HepG2 (cell line): ENCODE results near the gene HYDIN. TPM values are rescaled to one million over a fixed set of nuclear protein-coding genes. Genes with fewer than 3 reads are reported as not detected.

Experiments
- ATF3 ChIP-seq: sonication (generic); formaldehyde crosslinking; IDR thresholded peaks from 2 replicates; pipeline ENCODE4 v1.4.0; 2020; ENCODE audit warnings: missing genetic modification reagents
- CEBPG ChIP-seq: IDR thresholded peaks from 2 replicates; pipeline ENCODE4 v1.6.1; 2016
- ELF3 ChIP-seq: IDR thresholded peaks from 2 replicates; pipeline ENCODE4 v1.6.1; 2016; ENCODE audit warnings: missing genetic modification reagents, missing compliant biosample characterization
- ESRRA ChIP-seq: sonication (generic); formaldehyde crosslinking; IDR thresholded peaks from 2 replicates; pipeline ENCODE4 v1.5.1; 2020; ENCODE audit warnings: mild to moderate bottlenecking, low read depth, missing genetic modification reagents
- FOSL2 ChIP-seq: sonication (generic); formaldehyde crosslinking; IDR thresholded peaks from 2 replicates; pipeline ENCODE4 v1.4.0; 2020; ENCODE audit warnings: missing genetic modification reagents
- FOXK2 ChIP-seq: fragments of 450-650 bp; IDR thresholded peaks from 2 replicates; pipeline ENCODE4 v1.6.1; 2016
- GFI1 ChIP-seq: sonication (generic); formaldehyde crosslinking; IDR thresholded peaks from 2 replicates; pipeline ENCODE4 v1.5.0; 2020; ENCODE audit warnings: missing genetic modification reagents, mild to moderate bottlenecking, borderline replicate concordance
- MAF1 ChIP-seq: sonication (generic); formaldehyde crosslinking; IDR thresholded peaks from 2 replicates; pipeline ENCODE4 v1.5.0; 2020; ENCODE audit warnings: missing genetic modification reagents, borderline replicate concordance
- MXI1 ChIP-seq: IDR thresholded peaks from 3 replicates; pipeline ENCODE4 v1.6.1; 2012; ENCODE audit warnings: low read depth, low read length, inconsistent platforms, borderline replicate concordance
- NR2F2 ChIP-seq: IDR thresholded peaks from 2 replicates; pipeline ENCODE4 v1.6.1; 2012; ENCODE audit warnings: low read depth, inconsistent platforms, borderline replicate concordance
- PHF21A ChIP-seq: sonication (generic); formaldehyde crosslinking; IDR thresholded peaks from 2 replicates; pipeline ENCODE4 v1.5.0; 2020; ENCODE audit warnings: mild to moderate bottlenecking, missing genetic modification reagents
- PITX1 ChIP-seq: sonication (generic); formaldehyde crosslinking; IDR thresholded peaks from 2 replicates; pipeline ENCODE4 v1.5.1; 2020; ENCODE audit warnings: mild to moderate bottlenecking, missing genetic modification reagents
- POLR2AphosphoS5 ChIP-seq: IDR thresholded peaks from 2 replicates; pipeline ENCODE4 v1.6.1; 2012; ENCODE audit warnings: low read depth, low read length
- PRDM10 ChIP-seq: sonication (generic); formaldehyde crosslinking; IDR thresholded peaks from 2 replicates; pipeline ENCODE4 v1.4.0; 2020; ENCODE audit warnings: low read depth, missing genetic modification reagents
- THAP9 ChIP-seq: sonication (generic); formaldehyde crosslinking; IDR thresholded peaks from 2 replicates; pipeline ENCODE4; 2020; ENCODE audit warnings: missing genetic modification reagents, mild to moderate bottlenecking, borderline replicate concordance
- ZBTB49 ChIP-seq: sonication (generic); formaldehyde crosslinking; IDR thresholded peaks from 2 replicates; pipeline ENCODE4 v1.4.0; 2020; ENCODE audit warnings: missing genetic modification reagents, borderline replicate concordance
- ZBTB8A ChIP-seq: sonication (generic); formaldehyde crosslinking; IDR thresholded peaks from 2 replicates; pipeline ENCODE4 v1.4.0; 2020; ENCODE audit warnings: mild to moderate bottlenecking, low read depth, missing genetic modification reagents, borderline replicate concordance
- ZNF292 ChIP-seq: sonication (generic); formaldehyde crosslinking; IDR thresholded peaks from 2 replicates; pipeline ENCODE4 v1.8.1; 2022; ENCODE audit warnings: mild to moderate bottlenecking, low read depth, missing genetic modification reagents, borderline replicate concordance
- ZNF331 ChIP-seq: sonication (generic); formaldehyde crosslinking; IDR thresholded peaks from 2 replicates; pipeline ENCODE4 v1.4.0; 2020; ENCODE audit warnings: missing genetic modification reagents
- ZNF605 ChIP-seq: sonication (generic); formaldehyde crosslinking; IDR thresholded peaks from 2 replicates; pipeline ENCODE4 v1.8.0; 2022; ENCODE audit warnings: mild to moderate bottlenecking, missing genetic modification reagents
- ZNF678 ChIP-seq: sonication (generic); formaldehyde crosslinking; IDR thresholded peaks from 2 replicates; pipeline ENCODE4 v1.4.0; 2020; ENCODE audit warnings: mild to moderate bottlenecking, missing genetic modification reagents
- polyA plus RNA-seq, 8 experiments: library from polyadenylated mRNA; depleted of rRNA in 3 of 8; stranded (reverse) in 7 of 8; unstranded in 1 of 8; fragments of >200 nt; fragmentation: Illumina TruSeq in 4 of 8; extraction: Trizol in 4 of 8; gene quantifications; 2 replicates each; pipeline versions ENCODE4 v1.2.1 to v1.2.3, GENCODE V29; 2011 to 2016; ENCODE audit warnings: low read depth in 4 of 8, missing spikeins in 1 of 8, mixed read lengths in 1 of 8; ENCODE audit not compliant: insufficient read depth in 1 of 8
- total RNA-seq, 5 experiments: library from RNA; depleted of rRNA; stranded (reverse); fragments of >200 nt; fragmentation: Illumina TruSeq; extraction: Trizol; gene quantifications; 2 replicates each; pipeline ENCODE4 v1.2.3, GENCODE V29; 2016; ENCODE audit warnings: low read depth in 1 of 5

Gene HYDIN
- total and polyA plus RNA-seq, 2 of the 13 experiments (the other 11 are each of a cell fraction or from before 2014, with no cell fraction given) = not detected

- peak; percentile 28; the same call in 1 of the 2 replicates for TF ChIP-seq ESRRA
- TF ChIP-seq ZNF292 = peak; percentile 29; the same call in 1 of the 2 replicates
- TF ChIP-seq ATF3 = 0 out of 2 replicates have a peak, but pooled peaks have one; percentile 14
- TF ChIP-seq ZBTB49 (CRISPR knock-in tag) = no peak
- peak; percentile 49; the same call in 1 of the 2 replicates for TF ChIP-seq GFI1
- peak; percentile 20; the same call in 1 of the 2 replicates for TF ChIP-seq NR2F2
- no peak for TF ChIP-seq ZBTB8A (CRISPR knock-in tag)
- peak; percentile 92; the same call in 1 of the 2 replicates for TF ChIP-seq MAF1 (CRISPR knock-in tag)
- peak; percentile 62 for TF ChIP-seq FOSL2 (CRISPR knock-in tag)
- 0 out of 2 replicates have a peak, but pooled peaks have one; percentile 36 for TF ChIP-seq PRDM10
- TF ChIP-seq FOXK2 = no peak
- TF ChIP-seq THAP9 (CRISPR knock-in tag) = no peak
- TF ChIP-seq ELF3 = no peak
- peak; percentile 37; the same call in 1 of the 2 replicates for TF ChIP-seq PITX1 (CRISPR knock-in tag)
- TF ChIP-seq ZNF331 (CRISPR knock-in tag) = peak; percentile 93
- TF ChIP-seq ZNF605 (CRISPR knock-in tag) = 0 out of 2 replicates have a peak, but pooled peaks have one; percentile 25
- TF ChIP-seq PHF21A (CRISPR knock-in tag) = peak; percentile 48; the same call in 1 of the 2 replicates
- TF ChIP-seq ZNF678 (CRISPR knock-in tag) = no peak
- TF ChIP-seq CEBPG = peak; percentile 45
- TF ChIP-seq MXI1 = peak; percentile 61; the same call in 1 of the 3 replicates
- peak; percentile 54; the same call in 1 of the 2 replicates for TF ChIP-seq POLR2AphosphoS5
These were observed 451.6 kb downstream of the HYDIN start (continued) for GRCh38 chr16:70778901-70779309.
